ENCODE results near the gene SUCLG2. TPM values are rescaled to one million over a fixed set of nuclear protein-coding genes. Genes with fewer than 3 reads are reported as not detected.

Gene SUCLG2
- total RNA-seq, 2 donors from 2014 or later: 25.5 to 36.6 TPM

DNA sequence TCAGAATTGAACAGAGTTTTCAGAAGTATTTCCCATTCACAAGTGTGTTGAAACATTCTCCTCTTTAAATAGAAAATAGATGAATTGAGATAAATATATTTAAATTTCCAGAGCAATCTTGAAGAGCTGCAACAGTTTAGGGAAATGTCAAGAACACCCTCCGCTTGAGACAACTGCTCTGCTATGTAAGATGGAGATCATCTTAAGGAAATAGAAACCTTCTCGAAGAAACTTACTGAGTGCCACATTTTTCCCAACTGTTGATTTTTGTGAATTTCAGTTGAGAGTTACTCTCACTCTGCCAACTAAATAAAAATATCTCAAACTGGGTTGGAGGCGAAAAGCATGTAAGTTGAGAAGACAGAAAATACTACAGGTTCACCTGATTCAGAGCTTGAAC is 78.0 kb downstream of the SUCLG2 start:
- TF ChIP-seq CTCF (IDR thresholded peaks at IDR 0.05): no peak
- DNase-seq (ENCODE audit: low spot score): no peak
- Histone ChIP-seq H3K4me3 (no peak overlapping the region), H3K36me3 (no peaks in the 10 kb centered on the region), H3K4me1 (ENCODE audit: control insufficient read depth in 1 of 2, low read depth in 2 of 2) (no peaks in the 10 kb centered on the region), H3K27me3 (replicated peaks; ENCODE audit: insufficient read depth) (no peaks in the 10 kb centered on the region), H3K9me3 (no peaks in the 10 kb centered on the region), H3K27ac (no peak overlapping the region)
- ATAC-seq (ENCODE audit: insufficient number of reproducible peaks, low FRiP score, low read depth): no peak

DNA sequence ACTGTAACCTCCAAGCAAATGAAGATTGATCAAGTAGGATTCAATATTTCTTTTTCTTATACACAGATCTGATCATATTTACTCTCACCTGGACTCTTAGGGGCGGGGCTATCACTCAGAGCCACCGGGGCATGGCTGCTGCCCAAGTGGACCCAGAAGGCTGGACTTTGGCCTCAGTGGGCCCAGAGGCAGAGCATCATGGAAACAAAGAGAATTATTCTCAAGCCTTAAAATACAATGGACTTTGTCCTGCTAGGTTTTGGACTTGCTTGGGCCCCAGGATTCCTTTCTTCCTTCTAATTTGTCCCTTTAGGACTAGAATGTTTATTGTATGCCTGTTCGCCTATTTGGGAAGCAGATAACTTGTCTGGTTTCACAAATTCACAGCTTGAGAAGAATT is 85.1 kb downstream of the SUCLG2 start:
- no peak for DNase-seq (ENCODE audit: low spot score)
- ATAC-seq (ENCODE audit: insufficient number of reproducible peaks, low FRiP score, low read depth): no peak
- Histone ChIP-seq H3K4me1 (ENCODE audit: control insufficient read depth in 1 of 2, low read depth in 2 of 2) (no peaks in the 10 kb centered on the region), H3K36me3 (no peaks in the 10 kb centered on the region), H3K27ac (no peak overlapping the region), H3K27me3 (replicated peaks; ENCODE audit: insufficient read depth) (no peaks in the 10 kb centered on the region), H3K9me3 (no peaks in the 10 kb centered on the region), H3K4me3 (no peak overlapping the region)
- TF ChIP-seq CTCF (IDR thresholded peaks at IDR 0.05): no peak

DNA sequence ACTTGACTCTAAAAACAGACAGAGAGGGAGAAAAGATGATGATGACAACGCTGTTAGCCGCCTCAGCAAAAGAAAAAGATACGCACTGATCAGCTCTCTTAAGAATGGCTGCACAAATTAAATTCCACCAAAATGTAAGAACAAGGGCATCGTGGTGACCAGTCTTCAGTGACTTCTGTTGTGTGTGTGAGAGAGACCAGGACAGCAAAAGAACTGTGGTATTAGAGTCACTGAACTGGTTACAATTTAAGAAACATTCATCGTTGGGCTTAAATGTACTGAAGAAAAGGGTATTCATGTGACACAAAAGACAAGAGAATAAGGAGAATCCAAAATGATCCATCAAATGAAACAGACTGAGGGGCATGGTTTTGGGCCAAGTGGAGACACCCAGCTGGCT is 86.5 kb downstream of the SUCLG2 start:
- Histone ChIP-seq H3K9me3 (no peaks in the 10 kb centered on the region), H3K27me3 (replicated peaks; ENCODE audit: insufficient read depth) (no peaks in the 10 kb centered on the region), H3K36me3 (no peaks in the 10 kb centered on the region), H3K4me1 (ENCODE audit: control insufficient read depth in 1 of 2, low read depth in 2 of 2) (no peaks in the 10 kb centered on the region), H3K27ac (no peak overlapping the region), H3K4me3 (no peak overlapping the region)
- DNase-seq (ENCODE audit: low spot score): no peak
- no peak for TF ChIP-seq CTCF (IDR thresholded peaks at IDR 0.05)
- no peak for ATAC-seq (ENCODE audit: insufficient number of reproducible peaks, low FRiP score, low read depth)

GRCh38 chr3:67564973-67565372 is 89.4 kb downstream of the SUCLG2 start:
- Histone ChIP-seq H3K27me3 (replicated peaks; ENCODE audit: insufficient read depth) (no peaks in the 10 kb centered on the region), H3K9me3 (no peaks in the 10 kb centered on the region), H3K4me3 (no peak overlapping the region), H3K36me3 (no peaks in the 10 kb centered on the region), H3K4me1 (ENCODE audit: control insufficient read depth in 1 of 2, low read depth in 2 of 2) (no peaks in the 10 kb centered on the region), H3K27ac (no peak overlapping the region)
- no peak for DNase-seq (ENCODE audit: low spot score)
- no peak for ATAC-seq (ENCODE audit: insufficient number of reproducible peaks, low FRiP score, low read depth)
- no peak for TF ChIP-seq CTCF (IDR thresholded peaks at IDR 0.05)

DNA sequence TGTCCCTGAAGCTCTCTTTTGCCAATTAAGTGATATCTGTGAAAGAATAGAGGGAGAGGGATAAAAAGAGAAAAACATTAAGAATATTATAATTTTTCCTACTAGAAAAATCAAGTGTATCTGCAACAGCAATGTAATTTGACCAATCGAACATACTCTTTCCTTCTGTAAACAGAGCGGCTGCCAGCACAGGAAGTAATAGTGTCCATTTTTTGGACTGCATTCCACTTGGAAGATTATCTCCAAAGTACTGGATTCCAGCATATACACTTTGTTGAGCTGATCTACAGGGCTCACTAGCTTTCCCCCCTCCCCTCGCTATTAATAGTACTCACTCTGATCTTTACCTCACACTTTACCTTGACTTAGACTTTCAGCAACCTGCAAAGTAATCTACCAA is 90.4 kb downstream of the SUCLG2 start:
- H3K4me3 ChIP-seq: no peak overlapping the region
- ATAC-seq (ENCODE audit: insufficient number of reproducible peaks, low FRiP score, low read depth) (no peak), DNase-seq (ENCODE audit: low spot score) (no peak)
- no peaks in the 10 kb centered on the region for H3K4me1 ChIP-seq (ENCODE audit: control insufficient read depth in 1 of 2, low read depth in 2 of 2)
- no peak for TF ChIP-seq CTCF (IDR thresholded peaks at IDR 0.05)
- H3K27ac ChIP-seq: no peak overlapping the region
- no peaks in the 10 kb centered on the region for H3K36me3 ChIP-seq
- H3K9me3 ChIP-seq: no peaks in the 10 kb centered on the region
- no peaks in the 10 kb centered on the region for H3K27me3 ChIP-seq (replicated peaks; ENCODE audit: insufficient read depth)

Measured in thoracic aorta (tissue), 2 donors.